GM13977 (cell line): Measurements from ENCODE around the gene BANF2.
"Not testable (repeated sequence)": the region's sequence is repeated elsewhere in the genome, so short reads cannot be mapped to it uniquely, and the experiment has no call there.

ENCODE experiments used
- DNase-seq: peaks from one replicate; pipeline ENCODE4 v3.0.0; 2012; ENCODE audit warnings: low spot score
- in situ Hi-C: fragments of 300-500 bp; cut with MboI; formaldehyde crosslinking; loops from one replicate; pipeline ENCODE4 v1.12.0; 2022; ENCODE audit warnings: low sequenced_read_pairs, low pct_unique_long_range_greater_than_20kb, mixed read lengths, inconsistent platforms; ENCODE audit not compliant: unreplicated experiment
- TF ChIP-seq, protein P1 (sequence below): IDR thresholded peaks from 2 replicates; pipeline ENCODE4 v1.5.1; 2012; ENCODE audit warnings: mild to moderate bottlenecking, control low read depth; ENCODE audit not compliant: insufficient read depth; ENCODE audit errors: extremely low read depth, missing control alignments

BANF2 gene

DNA sequence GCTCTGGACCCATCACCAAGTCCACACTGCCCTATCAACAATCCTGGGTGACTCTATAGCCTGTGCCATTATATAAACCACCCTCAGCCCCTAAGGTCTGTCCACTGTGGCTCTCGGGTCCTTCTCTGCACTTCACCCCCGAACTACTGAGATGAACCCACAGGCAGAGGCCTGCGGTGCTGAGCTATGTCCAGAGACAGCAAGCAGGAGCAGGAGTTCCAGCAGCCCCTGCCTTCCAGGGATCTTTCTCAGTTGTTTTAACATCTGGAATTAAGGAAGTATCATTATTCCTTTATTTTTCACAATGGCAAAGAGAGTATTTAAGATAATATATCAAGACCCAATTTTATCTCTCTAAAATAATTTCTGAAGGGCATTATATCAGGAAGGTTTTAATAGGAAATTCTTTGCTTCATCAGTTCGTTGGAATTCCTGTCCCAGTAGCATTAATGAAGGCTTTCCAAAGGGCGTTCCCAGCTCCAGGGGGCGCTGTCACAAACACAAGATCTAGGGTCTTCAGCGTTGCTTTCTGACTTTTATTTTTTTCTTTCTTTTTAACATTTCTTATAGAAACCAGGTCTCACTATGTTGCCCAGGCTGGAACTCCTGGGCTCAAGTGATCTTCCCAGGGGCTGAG is 45.0 kb upstream of the BANF2 start:
- in situ Hi-C loops: no loop called here
- DNase-seq: peak; percentile 12
- TF ChIP-seq, protein P1, sequence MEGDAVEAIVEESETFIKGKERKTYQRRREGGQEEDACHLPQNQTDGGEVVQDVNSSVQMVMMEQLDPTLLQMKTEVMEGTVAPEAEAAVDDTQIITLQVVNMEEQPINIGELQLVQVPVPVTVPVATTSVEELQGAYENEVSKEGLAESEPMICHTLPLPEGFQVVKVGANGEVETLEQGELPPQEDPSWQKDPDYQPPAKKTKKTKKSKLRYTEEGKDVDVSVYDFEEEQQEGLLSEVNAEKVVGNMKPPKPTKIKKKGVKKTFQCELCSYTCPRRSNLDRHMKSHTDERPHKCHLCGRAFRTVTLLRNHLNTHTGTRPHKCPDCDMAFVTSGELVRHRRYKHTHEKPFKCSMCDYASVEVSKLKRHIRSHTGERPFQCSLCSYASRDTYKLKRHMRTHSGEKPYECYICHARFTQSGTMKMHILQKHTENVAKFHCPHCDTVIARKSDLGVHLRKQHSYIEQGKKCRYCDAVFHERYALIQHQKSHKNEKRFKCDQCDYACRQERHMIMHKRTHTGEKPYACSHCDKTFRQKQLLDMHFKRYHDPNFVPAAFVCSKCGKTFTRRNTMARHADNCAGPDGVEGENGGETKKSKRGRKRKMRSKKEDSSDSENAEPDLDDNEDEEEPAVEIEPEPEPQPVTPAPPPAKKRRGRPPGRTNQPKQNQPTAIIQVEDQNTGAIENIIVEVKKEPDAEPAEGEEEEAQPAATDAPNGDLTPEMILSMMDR: peak; percentile 42

DNA sequence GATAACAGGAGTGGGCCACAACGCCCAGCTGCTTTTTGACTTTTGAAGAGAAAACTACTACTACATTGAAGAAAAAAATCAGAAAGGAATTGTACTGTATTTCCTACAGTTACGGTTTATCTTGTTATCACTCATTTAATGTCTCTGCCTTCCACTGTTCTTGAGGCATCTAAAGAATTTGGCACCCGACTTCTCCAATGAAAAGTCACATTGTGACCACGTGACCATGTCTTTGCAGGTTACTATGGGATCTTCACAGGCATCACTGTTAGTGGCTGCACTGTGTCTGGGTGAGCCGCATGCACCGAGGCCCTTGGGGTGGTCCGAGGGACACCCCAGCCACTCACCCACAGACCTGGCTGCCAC is 44.5 kb upstream of the BANF2 start:
- TF ChIP-seq, protein P1: no peak
- in situ Hi-C loops: no loop called here
- no peak for DNase-seq

GRCh38 chr20:17655865-17656479 is 43.8 kb upstream of the BANF2 start:
- DNase-seq: no peak
- in situ Hi-C loops: no loop called here
- TF ChIP-seq, protein P1: no peak

GRCh38 chr20:17657079-17657825 is 42.5 kb upstream of the BANF2 start:
- in situ Hi-C loops: no loop called here
- no peak for DNase-seq
- TF ChIP-seq, protein P1: no peak

DNA sequence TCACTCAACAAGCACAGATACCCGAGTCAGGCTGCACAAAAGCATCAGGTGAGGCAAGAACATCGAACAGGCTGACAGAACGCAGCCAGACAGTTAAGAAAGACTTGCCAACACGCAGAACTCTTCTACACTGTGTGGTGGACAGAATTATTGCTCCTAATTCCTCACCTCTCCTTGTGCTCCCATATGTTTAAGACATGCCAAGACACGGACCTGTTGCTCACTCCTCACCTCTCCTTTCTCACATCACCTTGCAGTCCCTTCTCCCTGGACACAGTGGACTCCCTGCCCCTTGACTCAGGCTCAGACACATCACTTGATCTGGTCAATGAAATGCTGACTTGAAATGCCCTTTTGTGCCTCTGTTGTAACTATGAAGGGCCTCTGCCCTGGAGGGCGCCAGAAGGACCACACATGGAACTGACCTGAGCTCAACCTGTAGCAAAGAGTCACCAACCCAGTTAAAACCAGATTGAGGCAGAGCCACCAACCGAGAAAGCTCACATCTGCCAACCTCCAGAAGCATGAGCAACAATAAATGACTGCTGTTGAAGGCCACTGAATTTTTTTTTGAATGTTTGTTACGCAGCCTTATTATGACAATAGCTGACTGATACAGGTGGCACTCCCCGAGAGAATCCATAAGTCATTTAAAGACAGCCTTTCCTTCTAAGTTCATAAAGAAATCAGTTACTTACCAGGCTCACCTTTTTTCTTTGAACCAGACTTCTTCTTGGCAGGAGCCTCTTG is 41.7 kb upstream of the BANF2 start:
- in situ Hi-C loops: no loop called here
- TF ChIP-seq, protein P1: no peak
- no peak for DNase-seq

- TF ChIP-seq, protein P1: no peak
- in situ Hi-C loops: no loop called here
Measured at GRCh38 chr20:17658648-17658993, 41.1 kb upstream of the BANF2 start.

GRCh38 chr20:17659344-17659743 is 40.4 kb upstream of the BANF2 start:
- DNase-seq, in situ Hi-C loops: not testable (repeated sequence)

More at GRCh38 chr20:17658648-17658993, 41.1 kb upstream of the BANF2 start:
- no peak for DNase-seq
